Breast epithelium (tissue), 4 donors: ENCODE data around the gene CXXC5. TPM values are rescaled to one million over a fixed set of nuclear protein-coding genes. Genes with fewer than 3 reads are reported as not detected.

ENCODE experiments used
- DNase-seq, 2 donors: peaks; one replicate each; pipeline ENCODE4 v3.0.0-alpha.2; 2019; ENCODE audit warnings: low spot score in 2 of 2
- H3K27ac ChIP-seq, 2 donors: fragments of 200-600 bp; sonication (generic) in 1 of 2; one replicate each; pipeline ENCODE4 v1.5.1; 2016 to 2019; ENCODE audit warnings: mild to moderate bottlenecking in 1 of 2
- H3K27me3 ChIP-seq, 2 donors: fragments of 200-600 bp; sonication (generic) in 1 of 2; one replicate each; pipeline versions ENCODE4 v1.5.1 to v1.6.0; 2017 to 2019; ENCODE audit warnings: control low read depth in 1 of 2, mild to moderate bottlenecking in 1 of 2
- H3K36me3 ChIP-seq: fragments of 200-600 bp; one replicate; pipeline ENCODE4 v1.5.1; 2019
- H3K4me1 ChIP-seq, 2 donors: fragments of 200-600 bp; sonication (generic); one replicate each; pipeline ENCODE4 v1.5.1; 2016 to 2019; ENCODE audit warnings: control low read depth in 1 of 2
- H3K4me3 ChIP-seq, 3 donors: fragments of 200-600 bp; sonication (generic); 1 replicate in 2 of 3; 2 replicates in 1 of 3; pipeline ENCODE4 v1.5.1; 2016 to 2019; ENCODE audit warnings: mild to moderate bottlenecking in 3 of 3, moderate library complexity in 2 of 3
- H3K9me3 ChIP-seq, 2 donors: fragments of 200-600 bp; sonication (generic) in 1 of 2; one replicate each; pipeline ENCODE4 v1.5.1; 2016 to 2019; ENCODE audit warnings: control low read depth in 1 of 2
- CTCF ChIP-seq, 3 donors: fragments of 450-650 bp; IDR thresholded peaks; one replicate each; pipeline ENCODE4 v1.5.1; 2016 to 2017; ENCODE audit warnings: antibody characterized with exemption in 3 of 3, mild to moderate bottlenecking in 3 of 3, moderate library complexity in 3 of 3
- POLR2A ChIP-seq: fragments of 450-650 bp; IDR thresholded peaks from one replicate; pipeline ENCODE4 v1.6.1; 2016; ENCODE audit warnings: antibody characterized with exemption, mild to moderate bottlenecking, moderate library complexity
- POLR2AphosphoS5 ChIP-seq, 3 donors: sonication (generic); formaldehyde crosslinking; IDR thresholded peaks; one replicate each; pipeline ENCODE4 v1.6.1; 2017; ENCODE audit warnings: antibody characterized with exemption in 3 of 3
- intact Hi-C: fragments of 100-400 bp; cut with DNase I; formaldehyde crosslinking; loops from one replicate; pipeline ENCODE4 v1.15.1; 2023; ENCODE audit warnings: low total_unique reads
- total RNA-seq, 3 donors: library from RNA; depleted of rRNA; stranded (reverse); fragments of >200 nt; gene quantifications; one replicate each; pipeline ENCODE4 v1.1.0, GENCODE V29; 2016

The CXXC5 gene
- total RNA-seq, 3 donors from 2014 or later, result 33.9 to 66.9 (median 38.3) TPM

- H3K27ac ChIP-seq, result peak overlapping the region; percentile 82 to 97
- DNase-seq, result no peak
- H3K36me3 ChIP-seq, result no peaks in the 10 kb centered on the region
- no peak for TF ChIP-seq CTCF (IDR thresholded peaks at IDR 0.05)
- peak in 1 of 3 donors; percentile 18 for TF ChIP-seq POLR2AphosphoS5 (IDR thresholded peaks at IDR 0.05)
- intact Hi-C loops, result loop anchor here (5.0 kb wide), 1 partner anchor 1330 kb away; no protein-coding TSS in a partner anchor
- H3K27me3 ChIP-seq, result no peaks in the 10 kb centered on the region
- H3K9me3 ChIP-seq, result no peaks in the 10 kb centered on the region
- peak overlapping the region in 2 of 3 donors; percentile 23 to 37 for H3K4me3 ChIP-seq
- peaks cover 13 to 26% of the 10 kb centered on the region in 2 donors for H3K4me1 ChIP-seq
These were observed 29.0 kb downstream of the CXXC5 start for GRCh38 chr5:139676951-139677735.

- no peak for TF ChIP-seq CTCF (IDR thresholded peaks at IDR 0.05)
- no peak for TF ChIP-seq POLR2A
- TF ChIP-seq POLR2AphosphoS5 (IDR thresholded peaks at IDR 0.05), result no peak
- peak overlapping the region; percentile 82 to 97 for H3K27ac ChIP-seq
- no peaks in the 10 kb centered on the region for H3K9me3 ChIP-seq
- peak overlapping the region in 1 of 3 donors; percentile 27 for H3K4me3 ChIP-seq
- no peak for DNase-seq
- no peaks in the 10 kb centered on the region for H3K27me3 ChIP-seq
- no peaks in the 10 kb centered on the region for H3K36me3 ChIP-seq
- intact Hi-C loops, result loop anchor here (5.0 kb wide), 1 partner anchor 1331 kb away; no protein-coding TSS in a partner anchor
- peaks cover 13 to 19% of the 10 kb centered on the region in 2 donors for H3K4me1 ChIP-seq
These were observed 29.8 kb downstream of the CXXC5 start for GRCh38 chr5:139677736-139678613.

GRCh38 chr5:139678751-139679750 is 30.9 kb downstream of the CXXC5 start:
- Histone ChIP-seq H3K9me3 (no peaks in the 10 kb centered on the region), H3K4me1 (peaks cover 12 to 13% of the 10 kb centered on the region in 2 donors), H3K4me3 (no peak overlapping the region), H3K36me3 (no peaks in the 10 kb centered on the region), H3K27ac (peak overlapping the region; percentile 82 to 97), H3K27me3 (no peaks in the 10 kb centered on the region)
- no peak for DNase-seq
- no peak for TF ChIP-seq POLR2AphosphoS5 (IDR thresholded peaks at IDR 0.05)
- TF ChIP-seq POLR2A, result no peak
- no peak for TF ChIP-seq CTCF (IDR thresholded peaks at IDR 0.05)
- intact Hi-C loops, result loop anchor here (5.0 kb wide), 1 partner anchor 1332 kb away; no protein-coding TSS in a partner anchor

GRCh38 chr5:139680368-139681111 is 32.4 kb downstream of the CXXC5 start:
- Histone ChIP-seq H3K36me3 (no peaks in the 10 kb centered on the region), H3K27me3 (no peaks in the 10 kb centered on the region), H3K9me3 (no peaks in the 10 kb centered on the region), H3K27ac (no peak overlapping the region), H3K4me1 (peaks cover 12 to 13% of the 10 kb centered on the region in 2 donors), H3K4me3 (no peak overlapping the region)
- intact Hi-C loops, result no loop called here
- DNase-seq, result no peak
- no peak for TF ChIP-seq CTCF (IDR thresholded peaks at IDR 0.05)
- no peak for TF ChIP-seq POLR2A
- TF ChIP-seq POLR2AphosphoS5 (IDR thresholded peaks at IDR 0.05), result no peak
